Measurements from ENCODE around the gene CLK2. TPM values are rescaled to one million over a fixed set of nuclear protein-coding genes. Genes with fewer than 3 reads are reported as not detected.

CLK2 gene
- total and polyA plus RNA-seq, 2 donors (not counting 3 experiments of a cell fraction or from before 2014, with no cell fraction given), result 69.1 to 80.9 TPM

GRCh38 chr1:155296661-155297060, 23.4 kb upstream of the CLK2 start:
- no peak overlapping the region for H3K9ac ChIP-seq (replicated peaks; ENCODE audit: extremely low read depth, insufficient read depth, low read length)
- BruUV-seq (replicated peaks), result no TSS peak
- H3K27ac ChIP-seq (ENCODE audit: insufficient read depth, low read depth, low read length), result no peak overlapping the region
- no peak overlapping the region for H3K4me3 ChIP-seq (replicated peaks in 1 of 3; ENCODE audit: insufficient read depth in 1 of 3, low read depth in 1 of 3, low read length in 3 of 3)
- intact Hi-C loops (cut with micrococcal nuclease) (no loop called here), dilution Hi-C loops (cut with MboI; ENCODE audit: extremely low pct_ligation_motif_present, low sequenced_read_pairs) (no loop called here)
- no peak for DNase-seq (ENCODE audit: low read depth, low spot score)
- no peaks in the 10 kb centered on the region for H3K9me1 ChIP-seq (replicated peaks; ENCODE audit: control insufficient read depth, extremely low read depth, insufficient read depth, low read length)
- no peak for FAIRE-seq
- H3K9me3 ChIP-seq (replicated peaks; ENCODE audit: control insufficient read depth, insufficient read depth, low read length), result no peaks in the 10 kb centered on the region
- peaks cover 36 to 40% of the 10 kb centered on the region in 2 experiments for H3K27me3 ChIP-seq (ENCODE audit: control insufficient read depth in 2 of 2, insufficient read depth in 2 of 2, low read length in 2 of 2)
- H3K4me2 ChIP-seq (ENCODE audit: insufficient read depth, low read length), result no peak overlapping the region
- TF ChIP-seq POLR2AphosphoS5 (IDR thresholded peaks at IDR 0.05; ENCODE audit: insufficient read depth, low read depth, low read length) (no peak), MAX (IDR thresholded peaks at IDR 0.05; ENCODE audit: insufficient read depth, insufficient read length) (no peak), FOS (IDR thresholded peaks at IDR 0.05; ENCODE audit: borderline replicate concordance, insufficient read depth, low read length) (no peak), GATA2 (IDR thresholded peaks at IDR 0.05; ENCODE audit: insufficient read depth, insufficient read length, low read depth, low read length) (no peak), EZH2 (IDR thresholded peaks at IDR 0.05; ENCODE audit: borderline replicate concordance, low read depth, low read length, severe bottlenecking) (no peak), POLR2A (IDR thresholded peaks at IDR 0.05; ENCODE audit: low read depth, low read length) (no peak), JUN (IDR thresholded peaks at IDR 0.05; ENCODE audit: borderline replicate concordance, insufficient read depth, insufficient read length, low read depth) (no peak)
- no peak overlapping the region for H2AFZ ChIP-seq (ENCODE audit: low read depth, low read length)
- no peaks in the 10 kb centered on the region for H3K4me1 ChIP-seq (ENCODE audit: control insufficient read depth, extremely low read depth, insufficient read depth, low read length)
- H4K20me1 ChIP-seq (replicated peaks; ENCODE audit: control insufficient read depth, extremely low read depth, insufficient read depth, low read length), result no peaks in the 10 kb centered on the region
- CTCF ChIA-PET, result interaction anchor here (0.5 kb wide), 1 partner anchor 19 kb away, joined by 3 read pairs; no protein-coding TSS in a partner anchor
- POLR2A ChIA-PET, result no interaction called here
- no peaks in the 10 kb centered on the region for H3K36me3 ChIP-seq (ENCODE audit: control insufficient read depth in 2 of 2, extremely low read depth in 1 of 2, insufficient read depth in 2 of 2, low read length in 2 of 2)
- H3K79me2 ChIP-seq (ENCODE audit: control insufficient read depth, insufficient read depth, low read length), result no peaks in the 10 kb centered on the region

DNA sequence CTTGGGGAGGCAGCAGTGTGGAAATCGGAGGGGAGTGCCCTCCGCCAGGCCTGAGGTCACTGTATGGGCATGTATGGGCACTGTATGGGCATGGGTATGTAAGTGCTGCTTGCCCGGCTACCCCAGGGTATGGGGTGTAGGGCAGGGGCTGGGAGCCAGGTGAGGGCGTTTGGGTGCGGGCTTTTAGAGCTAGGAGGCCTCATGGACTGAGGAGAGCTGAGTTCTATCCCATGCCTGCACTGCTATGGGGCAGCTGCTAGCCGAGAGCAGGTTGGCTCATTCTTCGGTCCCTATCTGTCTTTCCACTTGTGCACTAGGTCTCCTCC, 22.6 kb upstream of the CLK2 start:
- H3K79me2 ChIP-seq (ENCODE audit: control insufficient read depth, insufficient read depth, low read length), result no peaks in the 10 kb centered on the region

More for the DNA sequence above, 22.6 kb upstream of the CLK2 start:
- Histone ChIP-seq H3K4me2 (ENCODE audit: insufficient read depth, low read length) (no peak overlapping the region), H3K9me1 (replicated peaks; ENCODE audit: control insufficient read depth, extremely low read depth, insufficient read depth, low read length) (no peaks in the 10 kb centered on the region), H3K9me3 (replicated peaks; ENCODE audit: control insufficient read depth, insufficient read depth, low read length) (no peaks in the 10 kb centered on the region), H3K4me1 (ENCODE audit: control insufficient read depth, extremely low read depth, insufficient read depth, low read length) (no peaks in the 10 kb centered on the region), H3K36me3 (ENCODE audit: control insufficient read depth in 2 of 2, extremely low read depth in 1 of 2, insufficient read depth in 2 of 2, low read length in 2 of 2) (no peaks in the 10 kb centered on the region), H4K20me1 (replicated peaks; ENCODE audit: control insufficient read depth, extremely low read depth, insufficient read depth, low read length) (no peaks in the 10 kb centered on the region), H3K27ac (ENCODE audit: insufficient read depth, low read depth, low read length) (no peak overlapping the region), H2AFZ (ENCODE audit: low read depth, low read length) (no peak overlapping the region), H3K4me3 (replicated peaks in 1 of 3; ENCODE audit: insufficient read depth in 1 of 3, low read depth in 1 of 3, low read length in 3 of 3) (no peak overlapping the region), H3K9ac (replicated peaks; ENCODE audit: extremely low read depth, insufficient read depth, low read length) (no peak overlapping the region), H3K27me3 (ENCODE audit: control insufficient read depth in 2 of 2, insufficient read depth in 2 of 2, low read length in 2 of 2) (peaks cover 36 to 40% of the 10 kb centered on the region in 2 experiments)
- POLR2A ChIA-PET, result no interaction called here
- CTCF ChIA-PET, result interaction anchor here (1.2 kb wide), 1 partner anchor 10 kb away, joined by 3 read pairs; no protein-coding TSS in a partner anchor
- dilution Hi-C loops (cut with MboI; ENCODE audit: extremely low pct_ligation_motif_present, low sequenced_read_pairs), result no loop called here
- FAIRE-seq (no peak), DNase-seq (ENCODE audit: low read depth, low spot score) (no peak)
- TF ChIP-seq CTCF (IDR thresholded peaks at IDR 0.05; ENCODE audit: extremely low read depth in 1 of 2, insufficient read depth in 1 of 2, low read depth in 1 of 2, low read length in 2 of 2) (no peak), JUN (IDR thresholded peaks at IDR 0.05; ENCODE audit: borderline replicate concordance, insufficient read depth, insufficient read length, low read depth) (no peak), MAX (IDR thresholded peaks at IDR 0.05; ENCODE audit: insufficient read depth, insufficient read length) (no peak), FOS (IDR thresholded peaks at IDR 0.05; ENCODE audit: borderline replicate concordance, insufficient read depth, low read length) (no peak), POLR2AphosphoS5 (IDR thresholded peaks at IDR 0.05; ENCODE audit: insufficient read depth, low read depth, low read length) (no peak), MYC (IDR thresholded peaks at IDR 0.05; ENCODE audit: low read depth, low read length) (no peak)
- no TSS peak for BruUV-seq (replicated peaks)
- intact Hi-C loops (cut with micrococcal nuclease), result no loop called here

Data from endothelial cell of umbilical vein (primary cell).